A549 (cell line): ENCODE data around the gene ADGRD1. TPM values are rescaled to one million over a fixed set of nuclear protein-coding genes. Genes with fewer than 3 reads are reported as not detected.

ENCODE experiments used
- ATAC-seq, 2 experiments: fragments of 200-7000 bp in 1 of 2; fragments of >200 bp in 1 of 2; cut with Nextera tagmentation in 1 of 2; cut with Tn5 transposase in 1 of 2; 3 replicates each; pipeline versions ENCODE4 v1.8.0 to v1.9.1; 2018 to 2020; ENCODE audit warnings: mild to moderate bottlenecking in 1 of 2, moderate library complexity in 1 of 2
- CTCF ChIA-PET: fragments of 300-600 bp; sonication (Branson Sonifier 250); formaldehyde crosslinking; extraction: SDS; loops from one replicate; lab custom pipeline; 2021; ENCODE audit warnings: antibody characterized with exemption, inconsistent platforms; lab: Yijun Ruan, JAX
- POLR2A ChIA-PET: fragments of 350-600 bp; formaldehyde crosslinking; extraction: SDS; loops from one replicate; lab custom pipeline; 2021; ENCODE audit warnings: antibody characterized with exemption, inconsistent platforms; lab: Yijun Ruan, JAX
- DNase-seq, 2 experiments: peaks; one replicate each; pipeline versions ENCODE4 v3.0.0 to v3.0.0-alpha.2; 2011 to 2016; ENCODE audit warnings: low read depth in 1 of 2, low spot score in 1 of 2
- FAIRE-seq: peaks from 2 replicates; lab custom pipeline; 2011; peaks lifted over from hg19 to GRCh38; lab: Jason Lieb, UNC
- H3K27ac ChIP-seq, 2 experiments: fragments of >200 bp; sonication (Bioruptor Twin); formaldehyde crosslinking; 3 replicates each; pipeline ENCODE4 v1.5.1; 2016 to 2017
- H3K4me1 ChIP-seq: fragments of >200 bp; sonication (Bioruptor Twin); formaldehyde crosslinking; 3 replicates; pipeline ENCODE4 v1.6.1; 2016
- H3K4me2 ChIP-seq: fragments of >200 bp; sonication (Bioruptor Twin); formaldehyde crosslinking; 3 replicates; pipeline ENCODE4 v1.6.1; 2016
- H3K4me3 ChIP-seq: fragments of >200 bp; sonication (Bioruptor Twin); formaldehyde crosslinking; 3 replicates; pipeline ENCODE4 v1.5.1; 2016
- H3K9me3 ChIP-seq: fragments of >200 bp; sonication (Bioruptor Twin); formaldehyde crosslinking; 3 replicates; pipeline ENCODE4 v1.6.1; 2016
- BCL3 ChIP-seq: fragments of >200 bp; sonication (Bioruptor Twin); formaldehyde crosslinking; IDR thresholded peaks from 3 replicates; pipeline ENCODE4 v1.6.1; 2016
- BHLHE40 ChIP-seq: IDR thresholded peaks from 2 replicates; pipeline ENCODE4 v1.6.1; 2012; ENCODE audit warnings: low read depth, low read length, inconsistent platforms
- CBX2 ChIP-seq: fragments of 200-600 bp; sonication (generic); IDR thresholded peaks from 2 replicates; pipeline ENCODE4 v1.6.1; 2016; ENCODE audit warnings: low read depth, mild to moderate bottlenecking, borderline replicate concordance
- CHD4 ChIP-seq: fragments of 200-600 bp; sonication (generic); IDR thresholded peaks from 2 replicates; pipeline ENCODE4 v1.6.1; 2016; ENCODE audit warnings: antibody characterized with exemption, mild to moderate bottlenecking, borderline replicate concordance
- EHF ChIP-seq: fragments of 250-450 bp; sonication (Bioruptor Pico); IDR thresholded peaks from 2 replicates; pipeline ENCODE4 v1.5.0; 2020; ENCODE audit warnings: mild to moderate bottlenecking
- EHMT2 ChIP-seq: fragments of 200-600 bp; sonication (generic); IDR thresholded peaks from 2 replicates; pipeline ENCODE4 v1.6.1; 2016; ENCODE audit warnings: antibody characterized with exemption, low read depth, mild to moderate bottlenecking, moderate library complexity
- ELK1 ChIP-seq: fragments of 150-350 bp; IDR thresholded peaks from 2 replicates; pipeline ENCODE4 v1.6.1; 2014; ENCODE audit warnings: low read depth, mild to moderate bottlenecking, low read length
- ESRRA ChIP-seq: fragments of 150-350 bp; IDR thresholded peaks from 2 replicates; pipeline ENCODE4 v1.6.1; 2014; ENCODE audit warnings: mild to moderate bottlenecking, low read length, borderline replicate concordance
- FOSL2 ChIP-seq, 2 experiments: fragments of 450-650 bp in 1 of 2; fragments of >200 bp in 1 of 2; sonication (Bioruptor Twin) in 1 of 2; formaldehyde crosslinking; IDR thresholded peaks; 2 replicates each; pipeline versions ENCODE4 v1.5.0 to v1.6.1; 2016 to 2020; ENCODE audit warnings: mild to moderate bottlenecking in 1 of 2, moderate library complexity in 1 of 2
- HDAC2 ChIP-seq: fragments of 200-600 bp; sonication (generic); IDR thresholded peaks from 2 replicates; pipeline ENCODE4 v1.6.1; 2016
- HEYL ChIP-seq: fragments of 250-450 bp; sonication (Bioruptor Pico); IDR thresholded peaks from 2 replicates; pipeline ENCODE4 v1.8.0; 2021; ENCODE audit warnings: mild to moderate bottlenecking, moderate library complexity
- JUNB ChIP-seq: fragments of >200 bp; sonication (Bioruptor Twin); formaldehyde crosslinking; IDR thresholded peaks from 2 replicates; pipeline ENCODE4 v1.6.1; 2016
- KDM1A ChIP-seq: fragments of 200-600 bp; sonication (generic); IDR thresholded peaks from 2 replicates; pipeline ENCODE4 v1.6.1; 2016; ENCODE audit warnings: low read depth, mild to moderate bottlenecking
- MAFK ChIP-seq: fragments of 450-650 bp; IDR thresholded peaks from 2 replicates; pipeline ENCODE4 v1.6.1; 2014; ENCODE audit not compliant: partially characterized antibody
- MAZ ChIP-seq: fragments of 150-350 bp; IDR thresholded peaks from 2 replicates; pipeline ENCODE4 v1.6.1; 2014; ENCODE audit warnings: antibody characterized with exemption, low read depth, low read length, borderline replicate concordance
- NFE2L2 ChIP-seq: fragments of 150-350 bp; conservative IDR thresholded peaks from 2 replicates; pipeline ENCODE4 v1.6.1; 2014; ENCODE audit warnings: low read length
- NPAS2 ChIP-seq: fragments of 250-450 bp; sonication (Bioruptor Pico); IDR thresholded peaks from 2 replicates; pipeline ENCODE4 v1.8.0; 2022; ENCODE audit warnings: mild to moderate bottlenecking, moderate library complexity, borderline replicate concordance
- NR3C1 ChIP-seq: fragments of >200 bp; sonication (Bioruptor Twin); formaldehyde crosslinking; IDR thresholded peaks from 3 replicates; pipeline ENCODE4 v1.6.1; 2017
- PBX3 ChIP-seq: IDR thresholded peaks from 2 replicates; pipeline ENCODE4 v1.6.1; 2012
- POLR2A ChIP-seq: IDR thresholded peaks from 2 replicates; pipeline ENCODE4 v1.6.1; 2012; ENCODE audit warnings: mild to moderate bottlenecking, low read length
- POLR2AphosphoS2 ChIP-seq: conservative IDR thresholded peaks from 2 replicates; pipeline ENCODE4 v1.6.1; 2012; ENCODE audit warnings: low read length, improper control_type of control experiment, inconsistent platforms
- RAD21 ChIP-seq, 2 experiments: fragments of >200 bp in 1 of 2; sonication (Bioruptor Twin) in 1 of 2; formaldehyde crosslinking in 1 of 2; IDR thresholded peaks in 1 of 2; conservative IDR thresholded peaks in 1 of 2; 2 replicates in 1 of 2; 3 replicates in 1 of 2; pipeline ENCODE4 v1.6.1; 2012 to 2018; ENCODE audit warnings: inconsistent platforms in 1 of 2
- RARB ChIP-seq: fragments of 250-450 bp; sonication (Bioruptor Pico); IDR thresholded peaks from 2 replicates; pipeline ENCODE4 v1.8.0; 2021; ENCODE audit warnings: mild to moderate bottlenecking, moderate library complexity
- RCOR1 ChIP-seq: fragments of 150-350 bp; IDR thresholded peaks from 2 replicates; pipeline ENCODE4 v1.6.1; 2014; ENCODE audit warnings: antibody characterized with exemption, low read length, low read depth
- RNF2 ChIP-seq: fragments of 200-600 bp; sonication (generic); IDR thresholded peaks from 2 replicates; pipeline ENCODE4 v1.6.1; 2016; ENCODE audit warnings: low read depth, mild to moderate bottlenecking, antibody characterized with exemption, moderate library complexity, borderline replicate concordance
- SMC3 ChIP-seq: fragments of >200 bp; sonication (Bioruptor Twin); formaldehyde crosslinking; IDR thresholded peaks from 3 replicates; pipeline ENCODE4 v1.6.1; 2018; ENCODE audit warnings: inconsistent platforms
- TP53 ChIP-seq: fragments of 250-450 bp; sonication (Bioruptor Pico); IDR thresholded peaks from 2 replicates; pipeline ENCODE4 v1.5.0; 2021; ENCODE audit warnings: mild to moderate bottlenecking, moderate library complexity
- USF2 ChIP-seq: fragments of 450-650 bp; IDR thresholded peaks from 2 replicates; pipeline ENCODE4 v1.6.1; 2014; ENCODE audit warnings: antibody characterized with exemption
- ZC3H11A ChIP-seq: fragments of 450-650 bp; IDR thresholded peaks from 2 replicates; pipeline ENCODE4 v1.6.1; 2014; ENCODE audit warnings: antibody characterized with exemption, mild to moderate bottlenecking
- WGBS: methylation state at CpG from one replicate; pipeline ENCODE4 v1.1.6; 2017; ENCODE audit errors: missing lambda C conversion rate; 5-methylcytosine and 5-hydroxymethylcytosine counted together
- polyA plus RNA-seq, 4 experiments: library from polyadenylated mRNA; depleted of rRNA in 3 of 4; stranded (reverse); fragments of >200 nt; fragmentation: RNase III in 1 of 4; extraction: RNeasy Plus Mini Kit Qiagen cat#74134 plus additional on column Dnase treatment in 1 of 4; gene quantifications; 2 replicates in 3 of 4; 3 replicates in 1 of 4; pipeline ENCODE4 v1.2.3, GENCODE V29; 2011 to 2017

Gene ADGRD1
- polyA plus RNA-seq, 2 of the 4 experiments (the other 2 are of a cell fraction) = 0.36 to 1.5 TPM

- DNase-seq (no peak), FAIRE-seq (no peak), ATAC-seq (no peak)
- Histone ChIP-seq H3K4me2 (no peak overlapping the region), H3K27ac (no peak overlapping the region), H3K9me3 (0 out of 3 replicates have a peak, but pooled peaks cover 5% of the 10 kb centered on the region), H3K4me3 (no peak overlapping the region), H3K4me1 (no peaks in the 10 kb centered on the region)
- CTCF ChIA-PET = no interaction called here
- POLR2A ChIA-PET = no interaction called here
- TF ChIP-seq KDM1A (no peak), CBX2 (no peak), FOSL2 (IDR thresholded peaks at IDR 0.05) (no peak), FOSL2 (CRISPR knock-in tag; IDR thresholded peaks at IDR 0.05) (0 out of 2 replicates have a peak, but pooled peaks have one; percentile 6), NFE2L2 (no peak)
- WGBS = 75% methylated on average over 4 of the region's 5 CpGs
These were observed 44.4 kb downstream of the ADGRD1 start for GRCh38 chr12:130998136-130998535.

- ChIA-PET CTCF (no interaction called here), POLR2A (no interaction called here)
- no peak overlapping the region for H3K4me2 ChIP-seq
- TF ChIP-seq NFE2L2 (peak; percentile 95), PBX3 (no peak), BHLHE40 (no peak), BCL3 (no peak), EHF (CRISPR knock-in tag) (no peak), MAFK (peak; percentile 93), EHMT2 (no peak), CHD4 (no peak), RAD21 (conservative IDR thresholded peaks at IDR 0.05 in 1 of 2, IDR thresholded peaks at IDR 0.05 in 1 of 2) (no peak)
- peak overlapping the region in 1 of 2 experiments; percentile 27; a peak in 1 of 6 replicates for H3K27ac ChIP-seq
- H3K9me3 ChIP-seq = no peaks in the 10 kb centered on the region
- no peak for FAIRE-seq
- WGBS = 83% methylated on average over 16 of the region's 16 CpGs
- H3K4me3 ChIP-seq = no peak overlapping the region
- no peak for ATAC-seq
- no peak for DNase-seq
- H3K4me1 ChIP-seq = no peaks in the 10 kb centered on the region
These were observed 46.3 kb downstream of the ADGRD1 start for GRCh38 chr12:131000000-131000486.

- Histone ChIP-seq H3K27ac (no peak overlapping the region), H3K9me3 (no peaks in the 10 kb centered on the region), H3K4me3 (no peak overlapping the region), H3K4me1 (no peaks in the 10 kb centered on the region), H3K4me2 (no peak overlapping the region)
- ChIA-PET POLR2A (no interaction called here), CTCF (no interaction called here)
- 80% methylated on average over 1 of the region's 1 CpG for WGBS
- TF ChIP-seq ZC3H11A = no peak
- TF ChIP-seq SMC3 = no peak
- TF ChIP-seq CBX2 = no peak
- TF ChIP-seq HEYL (CRISPR knock-in tag) = no peak
- no peak for TF ChIP-seq ELK1
- TF ChIP-seq MAZ = no peak
- TF ChIP-seq RNF2 = no peak
- TF ChIP-seq POLR2A = no peak
- TF ChIP-seq NPAS2 (CRISPR knock-in tag) = no peak
- no peak for TF ChIP-seq USF2
- TF ChIP-seq POLR2AphosphoS2 = no peak
- no peak for TF ChIP-seq TP53
- no peak for TF ChIP-seq JUNB
- no peak for TF ChIP-seq RCOR1
- no peak for TF ChIP-seq NR3C1
- no peak for TF ChIP-seq KDM1A
- TF ChIP-seq RARB (CRISPR knock-in tag) = no peak
- no peak for TF ChIP-seq HDAC2
- TF ChIP-seq ESRRA = no peak
- FAIRE-seq (no peak), ATAC-seq (0 out of 6 replicates have a peak, but pooled peaks of 1 of the 2 experiments have one; percentile 30), DNase-seq (peak in 1 of 2 experiments; percentile 17)
These were observed 47.8 kb downstream of the ADGRD1 start for GRCh38 chr12:131001493-131001892.
